ENCODE data around the gene TBKBP1.

The TBKBP1 gene

GRCh38 chr17:47744168-47745036, 50.4 kb downstream of the TBKBP1 start:
- TF ChIP-seq CTCF (IDR thresholded peaks at IDR 0.05; ENCODE audit: control insufficient read depth, insufficient read depth, low read depth, low read length, missing control alignments) = no peak
- H3K4me3 ChIP-seq (ENCODE audit: control insufficient read depth, low read depth, low read length) = no peak overlapping the region
- no peak for DNase-seq (ENCODE audit: low read depth)

- DNase-seq (ENCODE audit: low read depth) = no peak
- no peak overlapping the region for H3K4me3 ChIP-seq (ENCODE audit: control insufficient read depth, low read depth, low read length)
- TF ChIP-seq CTCF (IDR thresholded peaks at IDR 0.05; ENCODE audit: control insufficient read depth, insufficient read depth, low read depth, low read length, missing control alignments) = no peak
Measured at GRCh38 chr17:47745037-47745380, 51.0 kb downstream of the TBKBP1 start.

GRCh38 chr17:47751471-47751870, 57.5 kb downstream of the TBKBP1 start:
- no peak for TF ChIP-seq CTCF (IDR thresholded peaks at IDR 0.05; ENCODE audit: control insufficient read depth, insufficient read depth, low read depth, low read length, missing control alignments)
- H3K4me3 ChIP-seq (ENCODE audit: control insufficient read depth, low read depth, low read length) = no peak overlapping the region
- DNase-seq (ENCODE audit: low read depth) = no peak

- no peak overlapping the region for H3K4me3 ChIP-seq (ENCODE audit: control insufficient read depth, low read depth, low read length)
- no peak for DNase-seq (ENCODE audit: low read depth)
- TF ChIP-seq CTCF (IDR thresholded peaks at IDR 0.05; ENCODE audit: control insufficient read depth, insufficient read depth, low read depth, low read length, missing control alignments) = no peak
Measured at GRCh38 chr17:47757386-47757785, 63.4 kb downstream of the TBKBP1 start.

GRCh38 chr17:47760409-47761140, 66.6 kb downstream of the TBKBP1 start:
- DNase-seq (ENCODE audit: low read depth) = no peak
- TF ChIP-seq CTCF (IDR thresholded peaks at IDR 0.05; ENCODE audit: control insufficient read depth, insufficient read depth, low read depth, low read length, missing control alignments) = no peak
- no peak overlapping the region for H3K4me3 ChIP-seq (ENCODE audit: control insufficient read depth, low read depth, low read length)
